ENCODE measurements around the gene GABPA. TPM values are rescaled to one million over a fixed set of nuclear protein-coding genes. Genes with fewer than 3 reads are reported as not detected.

GABPA gene
- total and polyA plus RNA-seq, 2 experiments from 2014 or later: 17.6 to 24.4 TPM

DNA sequence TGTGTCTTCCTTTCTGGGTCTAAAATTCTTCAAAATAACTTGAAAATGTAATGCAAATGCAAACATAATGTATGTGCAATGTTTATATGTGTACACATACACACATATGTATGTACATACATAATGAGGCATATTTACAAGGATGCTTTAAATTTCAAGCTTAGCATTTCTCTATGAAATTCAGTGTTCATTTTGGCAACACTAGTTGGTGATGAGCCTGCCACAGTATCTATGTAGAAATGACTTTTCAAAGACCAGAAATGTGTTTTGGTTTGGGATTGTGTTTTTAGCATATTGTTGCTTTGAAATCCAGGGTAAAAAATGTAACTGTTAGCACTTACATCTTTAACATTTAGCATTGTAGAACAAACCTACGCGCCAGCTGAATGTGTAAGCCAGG, 10.1 kb downstream of the GABPA start:
- Histone ChIP-seq H3K4me1 (ENCODE audit: insufficient read depth) (no peaks in the 10 kb centered on the region), H3K4me3 (no peak overlapping the region), H3F3A (ENCODE audit: insufficient read depth) (no peaks in the 10 kb centered on the region), H4K20me1 (ENCODE audit: insufficient read depth) (no peaks in the 10 kb centered on the region), H3K9me2 (ENCODE audit: insufficient read depth) (no peaks in the 10 kb centered on the region), H3K9me3 (ENCODE audit: low read depth) (no peaks in the 10 kb centered on the region), H3K79me2 (ENCODE audit: insufficient read depth) (peaks cover 32% of the 10 kb centered on the region), H3K4me2 (ENCODE audit: unreplicated experiment) (no peak overlapping the region), H3K27ac (no peak overlapping the region), H2AFZ (no peak overlapping the region), H3K9ac (no peak overlapping the region), H3K27me3 (replicated peaks; ENCODE audit: insufficient read depth) (no peaks in the 10 kb centered on the region), H3K36me3 (ENCODE audit: low read depth) (peaks cover 13% of the 10 kb centered on the region)
- no peak for TF ChIP-seq EZH2 (IDR thresholded peaks at IDR 0.05; ENCODE audit: insufficient read depth, poor library complexity, severe bottlenecking)
- TF ChIP-seq EZH2phosphoT487 (IDR thresholded peaks at IDR 0.05; ENCODE audit: insufficient read depth, low read depth): no peak
- 96 to 100% methylated on average over 2 of the region's 2 CpGs for WGBS, 2 experiments (ENCODE audit: low coverage in 1 of 2, low lambda C conversion rate in 2 of 2, missing lambda C conversion rate in 2 of 2)
- in situ Hi-C loops (cut with MboI): no loop called here
- DNase-seq: no peak

DNA sequence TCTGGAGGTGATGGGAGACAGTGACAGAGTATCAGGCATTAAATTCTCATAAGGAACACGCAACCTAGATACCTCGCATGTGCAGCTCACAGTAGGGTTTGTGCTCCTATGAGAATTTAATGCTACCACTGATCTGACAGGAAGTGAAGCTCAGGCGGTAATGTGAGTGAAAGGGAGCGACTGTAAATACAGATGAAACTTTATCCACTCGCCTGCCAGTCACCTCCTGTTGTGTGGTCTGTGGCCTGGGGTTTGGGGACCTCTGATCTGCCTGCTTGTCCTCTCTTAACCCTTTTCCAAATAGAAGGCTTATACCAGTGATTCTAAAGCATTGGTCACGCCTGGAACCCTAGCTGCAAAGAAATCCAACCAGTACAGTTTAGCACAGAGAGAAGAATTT, 15.3 kb downstream of the GABPA start:
- Histone ChIP-seq H3K4me2 (ENCODE audit: unreplicated experiment) (no peak overlapping the region), H3K9me2 (ENCODE audit: insufficient read depth) (no peaks in the 10 kb centered on the region), H3F3A (ENCODE audit: insufficient read depth) (no peaks in the 10 kb centered on the region), H4K20me1 (ENCODE audit: insufficient read depth) (no peaks in the 10 kb centered on the region), H3K36me3 (ENCODE audit: low read depth) (peaks cover 27% of the 10 kb centered on the region), H3K4me3 (no peak overlapping the region), H3K27me3 (replicated peaks; ENCODE audit: insufficient read depth) (no peaks in the 10 kb centered on the region), H3K4me1 (ENCODE audit: insufficient read depth) (no peaks in the 10 kb centered on the region), H3K79me2 (ENCODE audit: insufficient read depth) (no peaks in the 10 kb centered on the region; the same call in 1 of the 2 replicates), H3K9ac (no peak overlapping the region), H3K9me3 (ENCODE audit: low read depth) (no peaks in the 10 kb centered on the region), H2AFZ (no peak overlapping the region), H3K27ac (no peak overlapping the region)
- in situ Hi-C loops (cut with MboI): no loop called here
- no peak for DNase-seq
- no peak for TF ChIP-seq EZH2phosphoT487 (IDR thresholded peaks at IDR 0.05; ENCODE audit: insufficient read depth, low read depth)
- WGBS, 2 experiments (ENCODE audit: low coverage in 1 of 2, low lambda C conversion rate in 2 of 2, missing lambda C conversion rate in 2 of 2): 96 to 98% methylated on average over 6 of the region's 6 CpGs

DNA sequence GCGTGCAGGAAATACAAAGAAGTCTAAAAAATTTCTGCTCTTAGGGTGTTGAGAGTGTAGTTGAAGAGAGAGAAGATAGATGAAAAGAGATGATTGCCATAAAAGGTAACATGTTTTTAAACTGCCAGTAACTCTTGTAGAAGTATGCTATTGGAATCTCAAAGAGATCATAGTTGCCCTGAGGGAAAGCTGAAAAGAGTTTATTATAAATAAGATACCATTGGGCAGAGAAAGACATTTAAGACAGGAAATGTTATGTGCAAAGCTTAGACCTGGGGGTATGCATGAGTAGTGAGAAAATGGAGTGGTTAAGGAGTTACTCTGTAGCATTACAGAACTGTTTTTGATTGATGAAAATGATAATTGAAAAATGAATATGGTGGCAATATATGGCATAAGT, 17.6 kb downstream of the GABPA start:
- Histone ChIP-seq H3K4me3 (no peak overlapping the region), H2AFZ (no peak overlapping the region), H4K20me1 (ENCODE audit: insufficient read depth) (no peaks in the 10 kb centered on the region), H3K27ac (no peak overlapping the region), H3K79me2 (ENCODE audit: insufficient read depth) (no peaks in the 10 kb centered on the region), H3K4me1 (ENCODE audit: insufficient read depth) (no peaks in the 10 kb centered on the region), H3K9ac (no peak overlapping the region), H3K36me3 (ENCODE audit: low read depth) (peaks cover 18% of the 10 kb centered on the region), H3F3A (ENCODE audit: insufficient read depth) (no peaks in the 10 kb centered on the region), H3K4me2 (ENCODE audit: unreplicated experiment) (no peak overlapping the region), H3K27me3 (replicated peaks; ENCODE audit: insufficient read depth) (no peaks in the 10 kb centered on the region), H3K9me3 (ENCODE audit: low read depth) (no peaks in the 10 kb centered on the region), H3K9me2 (ENCODE audit: insufficient read depth) (no peaks in the 10 kb centered on the region)
- 93 to 100% methylated on average over 1 of the region's 1 CpG for WGBS, 2 experiments (ENCODE audit: low coverage in 1 of 2, low lambda C conversion rate in 2 of 2, missing lambda C conversion rate in 2 of 2)
- DNase-seq: no peak
- TF ChIP-seq EZH2phosphoT487 (IDR thresholded peaks at IDR 0.05; ENCODE audit: insufficient read depth, low read depth): no peak
- in situ Hi-C loops (cut with MboI): no loop called here

DNA sequence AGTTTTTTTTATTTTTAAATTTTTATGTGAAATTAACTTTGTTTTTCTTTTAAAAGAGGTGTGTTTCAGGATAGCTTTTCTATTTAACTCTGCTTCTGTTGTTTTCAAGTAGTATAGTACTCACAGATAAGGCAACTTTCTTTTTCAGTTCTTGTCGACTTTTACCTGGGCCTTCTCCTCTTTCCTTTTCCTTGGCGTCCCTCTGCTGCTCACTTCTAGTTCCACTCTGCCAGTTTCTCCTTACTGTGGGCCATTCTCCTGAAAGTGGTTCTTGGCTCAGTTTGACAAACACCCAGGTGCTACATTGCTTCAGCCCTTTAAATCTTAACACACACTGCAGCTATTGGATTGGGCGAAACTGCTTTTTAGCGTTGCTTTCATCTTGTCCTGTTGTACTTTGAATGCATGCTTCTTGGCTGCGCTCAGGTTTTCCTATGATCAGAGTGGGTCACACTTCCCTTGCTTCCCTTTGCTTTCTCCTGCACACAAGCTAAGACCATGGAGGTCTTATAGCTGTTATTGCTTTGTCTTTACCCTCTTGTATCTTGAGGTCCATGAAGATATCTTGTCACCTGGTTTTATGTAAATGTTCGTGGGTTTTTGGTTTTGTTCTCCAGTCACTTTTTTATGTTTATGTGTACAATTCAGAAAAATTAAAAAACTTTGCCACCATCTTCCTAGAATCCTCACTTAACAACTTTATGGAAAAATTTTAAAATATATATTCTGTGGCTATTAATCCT, 21.6 kb downstream of the GABPA start:
- Histone ChIP-seq H3K4me1 (ENCODE audit: insufficient read depth) (no peaks in the 10 kb centered on the region), H3K9me3 (ENCODE audit: low read depth) (no peaks in the 10 kb centered on the region), H3K4me2 (ENCODE audit: unreplicated experiment) (no peak overlapping the region), H3K27ac (no peak overlapping the region), H3K9me2 (ENCODE audit: insufficient read depth) (no peaks in the 10 kb centered on the region), H3K79me2 (ENCODE audit: insufficient read depth) (no peaks in the 10 kb centered on the region), H3K9ac (no peak overlapping the region), H2AFZ (no peak overlapping the region), H3K27me3 (replicated peaks; ENCODE audit: insufficient read depth) (no peaks in the 10 kb centered on the region), H3F3A (ENCODE audit: insufficient read depth) (no peaks in the 10 kb centered on the region), H3K36me3 (ENCODE audit: low read depth) (peaks cover 23% of the 10 kb centered on the region), H4K20me1 (ENCODE audit: insufficient read depth) (no peaks in the 10 kb centered on the region), H3K4me3 (no peak overlapping the region)
- in situ Hi-C loops (cut with MboI): no loop called here
- no peak for DNase-seq
- TF ChIP-seq EZH2phosphoT487 (IDR thresholded peaks at IDR 0.05; ENCODE audit: insufficient read depth, low read depth): no peak
- TF ChIP-seq EZH2 (IDR thresholded peaks at IDR 0.05; ENCODE audit: insufficient read depth, poor library complexity, severe bottlenecking): no peak
- 79 to 88% methylated on average over 6 of the region's 6 CpGs for WGBS, 2 experiments (ENCODE audit: low coverage in 1 of 2, low lambda C conversion rate in 2 of 2, missing lambda C conversion rate in 2 of 2)

DNA sequence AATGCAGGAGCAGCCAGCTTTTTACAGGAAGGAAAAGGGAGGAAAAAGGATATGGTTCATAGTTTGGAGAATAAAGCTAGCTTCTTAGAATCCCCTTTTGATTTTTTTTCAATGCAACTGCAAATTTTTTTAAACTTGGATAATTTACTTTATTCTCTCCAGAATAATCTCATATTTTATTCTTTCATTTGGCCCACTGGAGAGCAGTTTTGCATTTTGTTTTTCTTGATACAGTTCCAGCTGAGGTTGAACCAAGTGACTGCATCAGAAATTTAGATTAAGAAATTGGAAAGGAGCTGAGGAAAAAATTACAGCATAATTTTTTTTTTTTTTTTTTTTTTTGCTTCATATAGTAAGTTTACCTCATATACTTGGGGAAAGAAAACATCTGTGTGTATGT, 22.8 kb downstream of the GABPA start:
- Histone ChIP-seq H3K79me2 (ENCODE audit: insufficient read depth) (no peaks in the 10 kb centered on the region), H3K9ac (no peak overlapping the region), H4K20me1 (ENCODE audit: insufficient read depth) (no peaks in the 10 kb centered on the region), H3K27me3 (replicated peaks; ENCODE audit: insufficient read depth) (no peaks in the 10 kb centered on the region), H3F3A (ENCODE audit: insufficient read depth) (no peaks in the 10 kb centered on the region), H3K9me3 (ENCODE audit: low read depth) (no peaks in the 10 kb centered on the region), H2AFZ (no peak overlapping the region), H3K4me1 (ENCODE audit: insufficient read depth) (no peaks in the 10 kb centered on the region), H3K4me3 (no peak overlapping the region), H3K4me2 (ENCODE audit: unreplicated experiment) (no peak overlapping the region), H3K27ac (no peak overlapping the region), H3K9me2 (ENCODE audit: insufficient read depth) (no peaks in the 10 kb centered on the region), H3K36me3 (ENCODE audit: low read depth) (peaks cover 18% of the 10 kb centered on the region)
- in situ Hi-C loops (cut with MboI): no loop called here
- TF ChIP-seq EZH2phosphoT487 (IDR thresholded peaks at IDR 0.05; ENCODE audit: insufficient read depth, low read depth) (no peak), EZH2 (IDR thresholded peaks at IDR 0.05; ENCODE audit: insufficient read depth, poor library complexity, severe bottlenecking) (no peak)
- no peak for DNase-seq
